Fibroblast of peridontal ligament (primary cell): ENCODE data around the gene SLC10A7.
"Not testable (repeated sequence)": the region's sequence is repeated elsewhere in the genome, so short reads cannot be mapped to it uniquely, and the experiment has no call there.

Source experiments
- DNase-seq: peaks from one replicate; pipeline ENCODE4 v3.0.0-alpha.2; 2010; ENCODE audit errors: extremely low read depth

SLC10A7 gene

GRCh38 chr4:146350114-146350513 lies 171.6 kb downstream of the SLC10A7 start:
- not testable (repeated sequence) for DNase-seq

DNA sequence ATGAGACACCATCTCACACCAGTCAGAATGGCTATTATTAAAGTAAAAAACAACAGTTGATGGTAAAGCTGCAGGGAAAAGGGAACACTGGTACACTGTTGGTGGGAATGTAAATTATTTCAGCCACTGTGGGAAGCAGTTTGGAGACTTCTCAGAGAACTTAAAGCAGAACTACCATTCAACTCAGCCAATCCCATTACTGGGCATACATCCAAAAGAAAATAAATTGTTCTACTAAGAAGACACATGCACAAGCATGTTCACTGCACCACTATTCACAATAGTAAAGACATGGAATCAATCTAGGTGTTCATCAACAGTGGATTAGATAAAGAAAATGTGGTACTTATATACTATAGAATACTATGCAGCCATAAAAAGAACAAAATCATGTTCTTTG lies 172.4 kb downstream of the SLC10A7 start:
- no peak for DNase-seq

GRCh38 chr4:146347822-146348221 lies 173.9 kb downstream of the SLC10A7 start:
- DNase-seq, result no peak

DNA sequence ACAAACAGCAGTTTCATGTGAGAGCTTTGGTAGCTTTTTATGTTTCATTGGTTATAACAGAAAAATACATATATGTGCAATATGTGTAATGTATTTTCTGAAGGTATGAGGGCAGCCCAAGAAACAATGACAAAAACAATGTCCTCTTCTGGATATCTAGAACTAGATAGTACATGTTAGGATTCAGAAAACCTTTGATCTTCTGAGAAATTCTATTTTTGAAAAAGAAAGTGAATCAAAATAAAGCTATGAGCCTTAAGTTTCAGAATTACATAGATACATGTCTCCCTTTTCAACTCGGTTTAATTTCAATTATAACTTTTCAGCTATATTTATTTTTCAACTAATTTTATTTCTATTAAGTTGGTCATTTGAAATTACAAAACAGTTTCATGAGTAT lies 175.5 kb downstream of the SLC10A7 start:
- no peak for DNase-seq

DNA sequence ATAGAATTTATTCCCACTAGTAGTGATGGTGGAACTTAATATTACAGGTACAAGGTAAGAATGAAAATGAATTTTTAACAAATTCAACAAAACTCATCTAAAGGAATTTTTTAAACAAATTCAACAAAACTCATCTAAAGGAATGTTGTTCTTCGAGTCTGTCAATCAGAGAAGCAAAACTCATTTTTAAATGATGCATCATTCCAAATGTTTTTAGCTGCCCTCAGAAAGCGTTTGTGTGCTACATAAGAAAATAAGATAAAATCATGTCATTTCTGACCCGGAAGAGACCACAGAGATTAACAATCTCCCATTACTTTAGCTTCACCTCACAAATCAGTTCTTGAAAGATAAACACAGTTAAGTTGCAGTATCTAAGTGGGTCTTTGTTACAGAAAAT lies 178.0 kb downstream of the SLC10A7 start:
- DNase-seq, result no peak

- DNase-seq, result no peak
These were observed 178.5 kb downstream of the SLC10A7 start for GRCh38 chr4:146343199-146343598.

DNA sequence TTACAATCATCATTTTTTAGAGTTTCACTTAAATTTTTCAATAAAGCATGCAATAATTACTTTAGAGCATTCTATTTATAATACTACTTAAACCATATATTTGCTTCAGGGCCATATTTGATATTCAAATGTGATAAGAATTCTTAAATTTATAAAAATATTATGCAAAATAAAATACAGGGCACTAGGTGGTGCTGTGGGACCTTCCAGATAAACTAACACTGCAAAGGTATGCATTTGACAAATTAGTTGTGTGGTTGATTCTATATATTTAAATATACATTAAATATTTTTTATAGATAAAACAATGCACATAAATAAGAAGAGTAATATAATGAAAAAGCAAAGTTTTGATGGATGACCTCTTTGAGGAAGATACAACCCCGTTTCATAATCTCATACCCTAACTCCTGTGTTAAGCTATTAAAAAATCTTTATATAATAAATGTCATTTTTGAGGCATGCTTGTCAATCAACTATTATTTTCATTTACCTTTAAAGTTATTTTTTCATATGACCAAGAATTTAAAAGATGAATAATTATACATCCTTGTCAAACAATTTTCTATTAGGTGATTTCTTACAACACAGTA lies 179.0 kb downstream of the SLC10A7 start:
- DNase-seq, result peak; percentile 75

GRCh38 chr4:146340798-146341197 lies 180.9 kb downstream of the SLC10A7 start:
- peak; percentile 57 for DNase-seq

GRCh38 chr4:146338512-146338911 lies 183.2 kb downstream of the SLC10A7 start:
- DNase-seq, result peak; percentile 9

DNA sequence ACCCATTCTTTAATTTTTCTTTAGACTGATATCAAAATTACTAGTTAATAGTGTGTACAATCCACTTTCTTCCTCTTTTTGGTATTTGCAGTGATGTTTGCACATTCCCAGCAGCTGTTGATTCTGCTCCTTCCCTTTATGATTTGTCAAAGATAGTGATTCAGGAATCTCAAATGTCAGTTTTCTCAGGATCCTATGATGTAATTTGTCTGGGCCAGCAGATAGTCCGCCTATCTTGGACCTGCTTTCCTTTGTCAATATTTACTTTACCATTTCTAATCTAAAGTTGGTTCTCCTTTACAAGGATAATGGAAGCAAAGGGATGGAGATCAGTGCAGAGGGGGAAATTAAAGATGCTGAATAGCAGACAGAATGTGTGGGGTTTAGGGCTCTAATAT lies 185.3 kb downstream of the SLC10A7 start:
- DNase-seq, result peak; percentile 7

- DNase-seq, result no peak
These were observed 185.9 kb downstream of the SLC10A7 start for GRCh38 chr4:146335763-146336409.

- no peak for DNase-seq
These were observed 186.8 kb downstream of the SLC10A7 start for GRCh38 chr4:146334862-146335449.

- no peak for DNase-seq
These were observed 187.9 kb downstream of the SLC10A7 start for GRCh38 chr4:146333895-146334262.

GRCh38 chr4:146333187-146333894 lies 188.4 kb downstream of the SLC10A7 start:
- DNase-seq, result peak; percentile 70

DNA sequence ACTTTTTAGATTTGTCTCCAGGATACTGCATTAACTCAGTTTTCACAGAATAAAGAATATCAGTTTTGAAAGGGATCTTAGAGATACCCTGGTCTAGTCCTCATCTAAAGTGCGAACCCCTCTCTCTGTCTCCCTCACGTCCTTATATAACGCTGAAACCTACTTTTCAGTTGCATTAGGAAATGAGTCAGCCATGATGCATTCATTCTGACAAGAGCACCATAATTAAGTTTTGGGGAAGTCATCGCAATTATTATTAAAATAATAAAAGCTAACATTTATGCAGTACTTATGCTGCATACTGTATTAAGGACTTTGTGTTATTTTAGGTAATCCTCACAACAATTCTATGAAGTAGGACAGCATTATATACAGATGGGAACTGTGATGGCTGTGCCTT lies 191.3 kb downstream of the SLC10A7 start:
- DNase-seq, result no peak

DNA sequence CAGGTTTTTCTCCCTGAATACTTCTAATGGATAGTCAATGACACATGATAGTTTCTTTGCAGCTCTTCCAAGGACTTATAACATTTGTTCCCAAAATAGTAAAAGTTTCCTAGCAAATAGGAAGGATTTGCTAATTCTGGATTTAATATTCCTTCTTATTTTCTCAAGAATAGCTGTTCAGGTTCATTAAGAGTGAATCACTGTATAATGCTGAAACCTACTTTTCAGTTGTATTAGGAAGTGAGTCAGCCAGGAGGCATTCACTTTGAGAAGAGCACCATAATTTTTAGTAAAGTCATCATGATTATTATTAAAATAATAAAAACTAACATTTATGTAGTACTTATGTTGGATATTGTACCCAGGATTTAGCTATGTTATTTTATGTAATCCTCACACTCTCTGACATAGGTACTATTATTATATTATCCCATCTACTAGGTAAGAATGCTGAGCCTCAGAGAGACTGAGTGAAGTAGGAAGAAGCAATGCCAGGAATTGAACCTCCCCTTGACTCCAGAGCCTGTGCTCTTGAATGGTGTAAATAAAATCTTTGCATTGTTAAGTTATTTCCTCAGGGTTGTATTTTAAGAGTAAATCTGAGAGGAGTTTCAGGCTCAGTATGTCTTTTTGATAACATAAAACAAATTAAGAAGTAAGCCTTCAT lies 192.6 kb downstream of the SLC10A7 start:
- peak; percentile 51 for DNase-seq

- no peak for DNase-seq
These were observed 193.7 kb downstream of the SLC10A7 start for GRCh38 chr4:146327859-146328650.

GRCh38 chr4:146318894-146319293 lies 202.8 kb downstream of the SLC10A7 start:
- no peak for DNase-seq

- DNase-seq, result no peak
These were observed 204.0 kb downstream of the SLC10A7 start for GRCh38 chr4:146317783-146318182.

- no peak for DNase-seq
These were observed 206.6 kb downstream of the SLC10A7 start for GRCh38 chr4:146315184-146315583.

GRCh38 chr4:146311238-146311970 lies 210.3 kb downstream of the SLC10A7 start:
- no peak for DNase-seq
